Adipocyte (in vitro differentiated cells): Measurements from ENCODE around the gene ZNF304.

Experiments
- DNase-seq: peaks from one replicate; pipeline ENCODE4 v3.0.0-alpha.2; 2015; ENCODE audit warnings: low read depth
- H3K27me3 ChIP-seq: replicated peaks from 2 replicates; pipeline ENCODE4 v1.7.0; 2013; ENCODE audit warnings: mild to moderate bottlenecking, low read length, moderate library complexity; ENCODE audit not compliant: control insufficient read depth, insufficient read depth
- H3K36me3 ChIP-seq: 2 replicates; pipeline ENCODE4 v1.7.0; 2013; ENCODE audit warnings: low read length, mild to moderate bottlenecking, moderate library complexity; ENCODE audit not compliant: control insufficient read depth, insufficient read depth, severe bottlenecking
- H3K4me1 ChIP-seq: 2 replicates; pipeline ENCODE4 v1.7.0; 2013; ENCODE audit warnings: mild to moderate bottlenecking, low read length, moderate library complexity; ENCODE audit not compliant: control insufficient read depth, insufficient read depth
- H3K4me3 ChIP-seq: 2 replicates; pipeline ENCODE4 v1.7.0; 2013; ENCODE audit warnings: mild to moderate bottlenecking, low read length, moderate library complexity
- H3K9ac ChIP-seq: 2 replicates; pipeline ENCODE4 v1.7.0; 2013; ENCODE audit warnings: mild to moderate bottlenecking, low read length, moderate library complexity
- H3K9me3 ChIP-seq: 2 replicates; pipeline ENCODE4 v1.7.0; 2013; ENCODE audit warnings: mild to moderate bottlenecking, low read length, moderate library complexity; ENCODE audit not compliant: control insufficient read depth

ZNF304 gene

GRCh38 chr19:57350877-57351805, at the start of gene ZNF304:
TSS of gene ZNF304 (plus strand) at chr19:57351271. CDS start at chr19:57351665, 394 bp downstream.
- peaks cover 33% of the 10 kb centered on the region for H3K4me1 ChIP-seq
- H3K27me3 ChIP-seq: no peaks in the 10 kb centered on the region
- peak within 1 kb of the TSS; percentile 94 for H3K9ac ChIP-seq
- H3K9me3 ChIP-seq: no peaks in the 10 kb centered on the region
- H3K36me3 ChIP-seq: peaks cover 23% of the 10 kb centered on the region
- peak; percentile 98 for DNase-seq
- peak within 1 kb of the TSS; percentile 89 for H3K4me3 ChIP-seq

GRCh38 chr19:57302020-57302465, 49.0 kb upstream of the ZNF304 start:
- peak; percentile 93 for DNase-seq
- no peaks in the 10 kb centered on the region for H3K9me3 ChIP-seq
- H3K36me3 ChIP-seq: peaks cover 35% of the 10 kb centered on the region
- peaks cover 24% of the 10 kb centered on the region for H3K4me1 ChIP-seq
- H3K4me3 ChIP-seq: peak overlapping the region; percentile 31
- H3K9ac ChIP-seq: no peak overlapping the region
- no peaks in the 10 kb centered on the region for H3K27me3 ChIP-seq

GRCh38 chr19:57302727-57303401, 48.2 kb upstream of the ZNF304 start:
- Histone ChIP-seq H3K36me3 (peaks cover 28% of the 10 kb centered on the region), H3K4me1 (peaks cover 24% of the 10 kb centered on the region), H3K9me3 (no peaks in the 10 kb centered on the region), H3K27me3 (no peaks in the 10 kb centered on the region), H3K4me3 (no peak overlapping the region), H3K9ac (no peak overlapping the region)
- no peak for DNase-seq

- no peak overlapping the region for H3K4me3 ChIP-seq
- no peaks in the 10 kb centered on the region for H3K27me3 ChIP-seq
- H3K9ac ChIP-seq: no peak overlapping the region
- H3K9me3 ChIP-seq: no peaks in the 10 kb centered on the region
- H3K36me3 ChIP-seq: peaks cover 18% of the 10 kb centered on the region
- DNase-seq: peak; percentile 10
- H3K4me1 ChIP-seq: peaks cover 24% of the 10 kb centered on the region
Observed at GRCh38 chr19:57305056-57305455, 46.0 kb upstream of the ZNF304 start.

- no peak for DNase-seq
- Histone ChIP-seq H3K4me1 (no peaks in the 10 kb centered on the region), H3K36me3 (peaks cover 3% of the 10 kb centered on the region), H3K9me3 (no peaks in the 10 kb centered on the region), H3K27me3 (no peaks in the 10 kb centered on the region), H3K9ac (no peak overlapping the region), H3K4me3 (no peak overlapping the region)
Observed at GRCh38 chr19:57308514-57308913, 42.6 kb upstream of the ZNF304 start.

GRCh38 chr19:57310792-57311191, 40.3 kb upstream of the ZNF304 start:
- Histone ChIP-seq H3K4me3 (no peak overlapping the region), H3K4me1 (no peaks in the 10 kb centered on the region), H3K9me3 (no peaks in the 10 kb centered on the region), H3K27me3 (no peaks in the 10 kb centered on the region), H3K9ac (no peak overlapping the region), H3K36me3 (no peaks in the 10 kb centered on the region)
- DNase-seq: no peak

GRCh38 chr19:57314146-57314545, 36.9 kb upstream of the ZNF304 start:
- DNase-seq: no peak
- H3K9me3 ChIP-seq: no peaks in the 10 kb centered on the region
- no peaks in the 10 kb centered on the region for H3K27me3 ChIP-seq
- H3K9ac ChIP-seq: no peak overlapping the region
- H3K4me3 ChIP-seq: no peak overlapping the region
- no peaks in the 10 kb centered on the region for H3K4me1 ChIP-seq
- no peaks in the 10 kb centered on the region for H3K36me3 ChIP-seq

GRCh38 chr19:57317503-57317902, 33.6 kb upstream of the ZNF304 start:
- Histone ChIP-seq H3K9me3 (no peaks in the 10 kb centered on the region), H3K36me3 (no peaks in the 10 kb centered on the region), H3K9ac (peak overlapping the region; percentile 69), H3K4me3 (peak overlapping the region; percentile 60), H3K4me1 (peaks cover 19% of the 10 kb centered on the region), H3K27me3 (no peaks in the 10 kb centered on the region)
- peak; percentile 26 for DNase-seq

GRCh38 chr19:57319869-57320179, 31.2 kb upstream of the ZNF304 start:
- H3K27me3 ChIP-seq: no peaks in the 10 kb centered on the region
- no peak for DNase-seq
- H3K36me3 ChIP-seq: peaks cover 15% of the 10 kb centered on the region
- peaks cover 19% of the 10 kb centered on the region for H3K4me1 ChIP-seq
- H3K4me3 ChIP-seq: peak overlapping the region; percentile 98
- peak overlapping the region; percentile 97 for H3K9ac ChIP-seq
- no peaks in the 10 kb centered on the region for H3K9me3 ChIP-seq

GRCh38 chr19:57320180-57321084, 30.6 kb upstream of the ZNF304 start, which contains the start of gene ZNF543:
TSS of gene ZNF543 (plus strand) at chr19:57320472. CDS start at chr19:57320854, 382 bp downstream.
- Histone ChIP-seq H3K4me1 (peaks cover 19% of the 10 kb centered on the region), H3K27me3 (no peaks in the 10 kb centered on the region), H3K9me3 (no peaks in the 10 kb centered on the region), H3K36me3 (peaks cover 21% of the 10 kb centered on the region), H3K9ac (peak within 1 kb of the TSS; percentile 97), H3K4me3 (peak within 1 kb of the TSS; percentile 98)
- DNase-seq: peak; percentile 99
